H1 (cell line): ENCODE data around the gene EIF4EBP2. TPM values are rescaled to one million over a fixed set of nuclear protein-coding genes. Genes with fewer than 3 reads are reported as not detected.
A peak's percentile ranks its signal among the peaks of the same experiment; 100 is the strongest.

Source experiments
- CTCF ChIA-PET: fragments of 300-600 bp; sonication (Branson Sonifier 250); formaldehyde crosslinking; loops from one replicate; lab custom pipeline; 2021; ENCODE audit not compliant: partially characterized antibody; lab: Charles Lee
- POLR2A ChIA-PET: fragments of 300-600 bp; sonication (Branson Sonifier 250); formaldehyde crosslinking; loops from one replicate; lab custom pipeline; 2021; ENCODE audit warnings: inconsistent platforms; ENCODE audit not compliant: partially characterized antibody; lab: Charles Lee
- DNase-seq, 2 experiments: peaks; one replicate each; pipeline versions ENCODE4 v3.0.0 to v3.0.0-alpha.2; 2010 to 2022; ENCODE audit warnings: low spot score in 2 of 2, low read depth in 1 of 2, mixed read lengths in 1 of 2
- FAIRE-seq: peaks from 2 replicates; lab custom pipeline; 2011; peaks lifted over from hg19 to GRCh38; lab: Jason Lieb, UNC
- H2AFZ ChIP-seq: 2 replicates; pipeline ENCODE4 v1.8.1; 2012; ENCODE audit warnings: low read length, inconsistent platforms
- H2AK5ac ChIP-seq: 2 replicates; pipeline ENCODE4 v1.6.1; 2013; ENCODE audit warnings: low read depth, low read length
- H2BK120ac ChIP-seq: replicated peaks from 2 replicates; pipeline ENCODE3; 2013; ENCODE audit warnings: low read depth, low read length, inconsistent platforms
- H2BK12ac ChIP-seq: 2 replicates; pipeline ENCODE4 v1.6.1; 2013; ENCODE audit warnings: low read depth, low read length
- H2BK15ac ChIP-seq: 2 replicates; pipeline ENCODE4 v1.6.1; 2013; ENCODE audit warnings: low read length
- H2BK20ac ChIP-seq: 2 replicates; pipeline ENCODE4 v1.6.1; 2013; ENCODE audit warnings: low read length
- H2BK5ac ChIP-seq: 2 replicates; pipeline ENCODE4 v1.6.1; 2013; ENCODE audit warnings: low read depth, low read length
- H3K14ac ChIP-seq: 2 replicates; pipeline ENCODE4 v1.6.1; 2013; ENCODE audit warnings: inconsistent platforms; ENCODE audit not compliant: insufficient read length
- H3K18ac ChIP-seq: 2 replicates; pipeline ENCODE4 v1.6.1; 2013; ENCODE audit warnings: low read length; ENCODE audit errors: extremely low read depth
- H3K23ac ChIP-seq: 2 replicates; pipeline ENCODE4 v1.6.1; 2013; ENCODE audit warnings: inconsistent platforms; ENCODE audit not compliant: insufficient read length
- H3K23me2 ChIP-seq: 2 replicates; pipeline ENCODE4 v1.6.1; 2013; ENCODE audit warnings: low read depth, low read length
- H3K27ac ChIP-seq: 2 replicates; pipeline ENCODE4 v1.6.1; 2011; ENCODE audit warnings: low read depth, low read length, inconsistent platforms
- H3K27me3 ChIP-seq, 4 experiments: replicated peaks in 1 of 4; 1 replicate in 1 of 4; 2 replicates in 3 of 4; pipeline versions ENCODE4 v1.6.1 to v1.8.1; 2011 to 2013; ENCODE audit warnings: low read length in 3 of 4, mild to moderate bottlenecking in 3 of 4, inconsistent platforms in 2 of 4, mixed read lengths in 2 of 4, moderate library complexity in 1 of 4; ENCODE audit not compliant: control insufficient read depth in 3 of 4, insufficient read depth in 3 of 4; ENCODE audit errors: extremely low read depth in 1 of 4
- H3K36me3 ChIP-seq, 4 experiments: 2 replicates each; pipeline versions ENCODE4 v1.6.1 to v1.8.1; 2011 to 2013; ENCODE audit warnings: mild to moderate bottlenecking in 4 of 4, low read length in 3 of 4, moderate library complexity in 2 of 4, control low read depth in 1 of 4, inconsistent platforms in 1 of 4; ENCODE audit not compliant: insufficient read depth in 4 of 4, control insufficient read depth in 2 of 4
- H3K4ac ChIP-seq: replicated peaks from 2 replicates; pipeline ENCODE3; 2013; ENCODE audit warnings: low read length, low read depth, mixed read lengths, inconsistent platforms; ENCODE audit not compliant: insufficient read length
- H3K4me1 ChIP-seq, 4 experiments: replicated peaks in 1 of 4; 1 replicate in 1 of 4; 2 replicates in 3 of 4; pipeline versions ENCODE4 v1.6.1 to v1.8.1; 2011 to 2013; ENCODE audit warnings: low read length in 3 of 4, inconsistent platforms in 2 of 4, mixed read lengths in 1 of 4; ENCODE audit not compliant: insufficient read depth in 4 of 4, control insufficient read depth in 3 of 4
- H3K4me2 ChIP-seq, 2 experiments: 2 replicates each; pipeline versions ENCODE4 v1.6.1 to v1.8.1; 2011 to 2013; ENCODE audit warnings: low read depth in 2 of 2, low read length in 2 of 2, control low read depth in 1 of 2, inconsistent platforms in 1 of 2, mild to moderate bottlenecking in 1 of 2; ENCODE audit not compliant: insufficient read depth in 1 of 2
- H3K4me3 ChIP-seq, 4 experiments: fragments of 200-600, 300-600 bp in 1 of 4; sonication (generic), shearing (Covaris generic), sonication (Bioruptor Twin) in 1 of 4; 2 replicates each; pipeline versions ENCODE4 v1.5.1 to v1.8.1; 2011 to 2016; ENCODE audit warnings: low read length in 4 of 4, low read depth in 3 of 4, control low read depth in 2 of 4, inconsistent platforms in 2 of 4, mild to moderate bottlenecking in 2 of 4, mixed read lengths in 1 of 4, moderate library complexity in 1 of 4; ENCODE audit not compliant: insufficient read depth in 2 of 4; ENCODE audit errors: extremely low read depth in 1 of 4
- H3K56ac ChIP-seq: replicated peaks from 2 replicates; pipeline ENCODE3; 2013; ENCODE audit warnings: low read depth, mild to moderate bottlenecking, mixed read lengths, low read length, inconsistent platforms; ENCODE audit not compliant: insufficient read length
- H3K79me1 ChIP-seq: 2 replicates; pipeline ENCODE4 v1.6.1; 2013; ENCODE audit warnings: low read depth, low read length, control low read depth
- H3K79me2 ChIP-seq, 2 experiments: 2 replicates each; pipeline versions ENCODE4 v1.6.1 to v1.8.1; 2012 to 2013; ENCODE audit warnings: low read length in 2 of 2, mild to moderate bottlenecking in 2 of 2, inconsistent platforms in 1 of 2; ENCODE audit not compliant: insufficient read depth in 2 of 2, control insufficient read depth in 1 of 2
- H3K9ac ChIP-seq, 4 experiments: replicated peaks in 1 of 4; 1 replicate in 1 of 4; 2 replicates in 3 of 4; pipeline versions ENCODE4 v1.6.1 to v1.8.1; 2011 to 2013; ENCODE audit warnings: low read depth in 3 of 4, low read length in 3 of 4, control low read depth in 2 of 4, mild to moderate bottlenecking in 2 of 4, moderate library complexity in 2 of 4, inconsistent platforms in 1 of 4; ENCODE audit errors: extremely low read depth in 1 of 4
- H3K9me3 ChIP-seq, 2 experiments: 2 replicates each; pipeline versions ENCODE4 v1.6.1 to v1.8.1; 2012 to 2013; ENCODE audit warnings: mild to moderate bottlenecking in 2 of 2, moderate library complexity in 2 of 2, control low read depth in 1 of 2, inconsistent platforms in 1 of 2, low read depth in 1 of 2, low read length in 1 of 2, mixed read lengths in 1 of 2; ENCODE audit not compliant: insufficient read depth in 2 of 2
- H4K20me1 ChIP-seq, 2 experiments: replicated peaks in 1 of 2; 2 replicates each; pipeline versions ENCODE3 to v1.8.1; 2011 to 2013; ENCODE audit warnings: inconsistent platforms in 2 of 2, low read length in 2 of 2, mild to moderate bottlenecking in 1 of 2; ENCODE audit not compliant: insufficient read depth in 2 of 2, control insufficient read depth in 1 of 2
- H4K5ac ChIP-seq: 2 replicates; pipeline ENCODE4 v1.6.1; 2013; ENCODE audit warnings: low read length, low read depth, mixed read lengths, inconsistent platforms; ENCODE audit not compliant: insufficient read length
- H4K8ac ChIP-seq: 2 replicates; pipeline ENCODE4 v1.8.0; 2013; ENCODE audit warnings: mild to moderate bottlenecking, moderate library complexity, low read length, inconsistent platforms; ENCODE audit not compliant: insufficient read depth; ENCODE audit errors: extremely low read depth
- H4K91ac ChIP-seq: replicated peaks from 2 replicates; pipeline ENCODE3; 2013; ENCODE audit warnings: low read length, mixed read lengths, inconsistent platforms; ENCODE audit not compliant: insufficient read length
- CEBPB ChIP-seq: IDR thresholded peaks from 2 replicates; pipeline ENCODE4 v1.6.1; 2012; ENCODE audit warnings: low read depth, low read length
- EGR1 ChIP-seq: IDR thresholded peaks from 2 replicates; pipeline ENCODE4 v1.6.1; 2011; ENCODE audit warnings: low read depth, low read length, borderline replicate concordance
- EZH2 ChIP-seq: fragments of 200-600 bp; sonication (generic); IDR thresholded peaks from 2 replicates; pipeline ENCODE4 v1.7.1; 2012; ENCODE audit warnings: low read depth, mild to moderate bottlenecking, moderate library complexity, low read length, inconsistent platforms; ENCODE audit not compliant: severe bottlenecking
- GABPA ChIP-seq: IDR thresholded peaks from 2 replicates; pipeline ENCODE4 v1.6.1; 2011; ENCODE audit warnings: mild to moderate bottlenecking, low read length, moderate library complexity, borderline replicate concordance; ENCODE audit not compliant: insufficient read depth
- PHF8 ChIP-seq: fragments of 200-600 bp; sonication (generic); conservative IDR thresholded peaks from 2 replicates; pipeline ENCODE4 v1.7.1; 2012; ENCODE audit warnings: low read depth, mild to moderate bottlenecking, inconsistent platforms, low read length, moderate library complexity
- POLR2A ChIP-seq, 2 experiments: IDR thresholded peaks; 1 replicate in 1 of 2; 2 replicates in 1 of 2; pipeline ENCODE4 v1.6.1; 2011; ENCODE audit warnings: low read depth in 2 of 2, low read length in 2 of 2, mild to moderate bottlenecking in 2 of 2; ENCODE audit errors: control extremely low read depth in 1 of 2
- SIN3A ChIP-seq, 2 experiments: IDR thresholded peaks in 1 of 2; conservative IDR thresholded peaks in 1 of 2; 2 replicates each; pipeline ENCODE4 v1.6.1; 2011 to 2012; ENCODE audit warnings: low read length in 2 of 2, improper control_type of control experiment in 1 of 2, low read depth in 1 of 2, mild to moderate bottlenecking in 1 of 2
- TEAD4 ChIP-seq: IDR thresholded peaks from 2 replicates; pipeline ENCODE4 v1.6.1; 2012; ENCODE audit warnings: low read depth, low read length, inconsistent platforms, mixed read lengths
- WGBS, 2 experiments: shearing (Covaris generic) in 1 of 2; methylation state at CpG; one replicate each; pipeline versions ENCODE4 v1.1.6 to v1.1.7; 2013 to 2015; ENCODE audit warnings: low lambda C conversion rate in 2 of 2, mixed read lengths in 2 of 2, inconsistent platforms in 1 of 2, low coverage in 1 of 2, missing lambda C conversion rate in 1 of 2; ENCODE audit not compliant: insufficient replicate concordance in 2 of 2, insufficient coverage in 1 of 2, insufficient read length in 1 of 2; ENCODE audit errors: extremely low coverage in 1 of 2, missing lambda C conversion rate in 1 of 2; 5-methylcytosine and 5-hydroxymethylcytosine counted together
- polyA plus RNA-seq, 7 experiments: library from polyadenylated mRNA; depleted of rRNA in 3 of 7; stranded (reverse) in 5 of 7; unstranded in 2 of 7; fragments of >200 nt in 5 of 7; fragments of 200-250 nt in 2 of 7; gene quantifications; 1 replicate in 5 of 7; 2 replicates in 1 of 7; 4 replicates in 1 of 7; pipeline versions ENCODE4 v1.2.1 to v1.2.3, GENCODE V29; 2011 to 2013; ENCODE audit warnings: missing spikeins in 2 of 7, mixed read lengths in 2 of 7
- total RNA-seq: library from RNA; stranded (reverse); fragmentation: NEBNext Ultra II Directional; extraction: Animal tissue kit (Norgen Biotek cat#: 25700); gene quantifications from 2 replicates; pipeline ENCODE4 v1.2.1, GENCODE V29; 2021

EIF4EBP2 gene
- total and polyA plus RNA-seq, 2 of the 8 experiments (the other 6 are each of a cell fraction or from before 2014, with no cell fraction given) = 55.3 to 144 TPM

DNA sequence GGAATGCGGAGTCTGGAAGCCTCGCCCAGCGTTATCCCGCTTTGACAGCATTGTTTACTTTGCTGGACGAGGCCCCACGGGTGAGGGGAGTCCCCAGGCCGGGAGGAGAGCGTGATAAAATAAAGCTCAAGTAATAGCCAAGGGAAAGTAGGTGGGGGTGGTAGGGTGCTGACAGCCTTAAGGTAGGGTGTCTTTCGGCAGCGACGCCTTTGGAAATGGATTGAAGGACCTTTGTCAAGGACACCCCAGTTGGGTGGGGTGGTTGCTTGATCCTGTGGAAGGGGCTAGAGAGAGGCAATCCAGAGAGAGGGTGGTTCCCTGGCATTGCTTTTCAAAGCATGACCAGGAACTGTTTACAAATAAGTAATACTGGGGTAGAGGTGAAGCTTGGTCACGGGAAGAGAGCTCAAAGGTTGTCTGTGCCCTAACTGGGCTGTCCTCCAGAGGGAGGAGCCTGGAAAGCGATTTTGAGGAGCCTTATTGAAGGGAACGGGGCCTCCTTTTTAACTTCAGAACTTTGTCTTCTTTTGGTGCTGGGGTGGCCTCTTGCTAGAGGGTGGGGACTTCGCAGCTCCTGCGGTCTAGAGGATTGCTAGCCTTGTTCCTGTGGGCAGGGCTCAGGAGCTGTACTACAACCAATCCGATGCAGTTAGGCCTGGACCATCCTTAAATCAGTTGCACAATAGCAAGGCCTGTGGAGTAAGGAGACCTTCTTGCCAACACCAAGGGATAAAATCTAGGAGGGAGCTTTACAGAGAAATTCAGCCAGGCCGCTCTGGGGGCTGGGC, 1.3 kb downstream of the EIF4EBP2 start:
- H3K23me2 ChIP-seq = peaks cover 11% of the 10 kb centered on the region
- H2AFZ ChIP-seq = no peak overlapping the region
- no peak overlapping the region for H3K27ac ChIP-seq
- H2BK120ac ChIP-seq = no peak overlapping the region
- H2BK15ac ChIP-seq = no peak overlapping the region
- no peak for TF ChIP-seq EGR1
- no peak for TF ChIP-seq PHF8
- peak; percentile 61 for TF ChIP-seq TEAD4
- TF ChIP-seq EZH2 = no peak
- TF ChIP-seq CEBPB = peak; percentile 89
- TF ChIP-seq SIN3A (conservative IDR thresholded peaks at IDR 0.05 in 1 of 2, IDR thresholded peaks at IDR 0.05 in 1 of 2; ENCODE audit: low read depth in 1 of 2, low read length in 2 of 2) = peak in 1 of 2 experiments; percentile 14; a peak in 1 of 4 replicates
- TF ChIP-seq GABPA = no peak
- 0 out of 3 replicates have a peak, but pooled peaks of 1 of the 2 experiments have one; percentile 19 for TF ChIP-seq POLR2A (IDR thresholded peaks at IDR 0.05; ENCODE audit: control extremely low read depth in 1 of 2, low read depth in 2 of 2, low read length in 2 of 2)
- peaks cover 18 to 25% of the 10 kb centered on the region in 2 experiments for H4K20me1 ChIP-seq
- H2BK5ac ChIP-seq = no peak overlapping the region
- peaks cover 3 to 44% of the 10 kb centered on the region in 2 experiments; a peak in 3 of 4 replicates for H3K79me2 ChIP-seq
- no peak overlapping the region for H3K23ac ChIP-seq
- H3K4me3 ChIP-seq = peak overlapping the region; percentile 75 to 89 (median 81)
- no peak overlapping the region for H4K5ac ChIP-seq
- H2AK5ac ChIP-seq = no peak overlapping the region
- H3K36me3 ChIP-seq = peaks cover 0 to 6% (median 0%) of the 10 kb centered on the region in 4 experiments; a peak in 1 of 8 replicates
- POLR2A ChIA-PET = interaction anchor here (0.6 to 2.3 kb wide), 14 partner anchors 11 to 88 kb away, joined by 3 to 11 read pairs (median 6); partner anchors contain the start of genes LRRC20 and NODAL
- no peak overlapping the region for H2BK12ac ChIP-seq
- 27% methylated on average over 18 of the region's 18 CpGs; no CpG with 5 or more reads in 1 of the 2 experiments for WGBS, 2 experiments
- no peak overlapping the region for H2BK20ac ChIP-seq
- peaks cover 0 to 7% (median 5%) of the 10 kb centered on the region in 4 experiments; a peak in 6 of 7 replicates for H3K4me1 ChIP-seq
- H3K4ac ChIP-seq = no peak overlapping the region
- no peak overlapping the region for H4K91ac ChIP-seq
- no peak for FAIRE-seq
- H3K9me3 ChIP-seq = no peaks in the 10 kb centered on the region; a peak in 1 of 4 replicates
- peak overlapping the region; percentile 92; the same call in 1 of the 2 replicates for H4K8ac ChIP-seq
- no peak for DNase-seq
- peaks cover 2% of the 10 kb centered on the region; the same call in 1 of the 2 replicates for H3K79me1 ChIP-seq
- H3K27me3 ChIP-seq = no peaks in the 10 kb centered on the region
- H3K14ac ChIP-seq = no peak overlapping the region
- peak overlapping the region in 3 of 4 experiments; percentile 5 to 79 (median 46); a peak in 3 of 7 replicates for H3K9ac ChIP-seq
- H3K4me2 ChIP-seq = peak overlapping the region; percentile 81 to 92
- no peak overlapping the region for H3K18ac ChIP-seq
- no peak overlapping the region for H3K56ac ChIP-seq
- CTCF ChIA-PET = interaction anchor here (0.8 to 2.1 kb wide), 13 partner anchors 8 to 183 kb away, joined by 3 to 10 read pairs (median 5); no protein-coding TSS in a partner anchor
